ENCODE data around the gene NTM.
"Not testable (repeated sequence)": the region's sequence is repeated elsewhere in the genome, so short reads cannot be mapped to it uniquely, and the experiment has no call there.

The NTM gene

GRCh38 chr11:132054822-132055221 lies 684.4 kb downstream of the NTM start:
- peak overlapping the region; percentile 19 for H3K4me2 ChIP-seq (ENCODE audit: low read length)
- peak overlapping the region; percentile 73 for H3K9ac ChIP-seq (ENCODE audit: low read depth, low read length)
- H3K4me3 ChIP-seq (ENCODE audit: low read length): no peak overlapping the region
- no peaks in the 10 kb centered on the region for H3K36me3 ChIP-seq (ENCODE audit: insufficient read depth, low read length)
- peaks cover 96% of the 10 kb centered on the region for H3K4me1 ChIP-seq (ENCODE audit: control insufficient read depth, insufficient read depth, low read length)
- H3K9me3 ChIP-seq (replicated peaks; ENCODE audit: low read length): no peaks in the 10 kb centered on the region
- no peaks in the 10 kb centered on the region for H3K27me3 ChIP-seq (ENCODE audit: control insufficient read depth, insufficient read depth, low read length)

GRCh38 chr11:132055296-132055695 lies 684.9 kb downstream of the NTM start:
- no peaks in the 10 kb centered on the region for H3K27me3 ChIP-seq (ENCODE audit: control insufficient read depth, insufficient read depth, low read length)
- no peaks in the 10 kb centered on the region for H3K36me3 ChIP-seq (ENCODE audit: insufficient read depth, low read length)
- H3K4me2 ChIP-seq (ENCODE audit: low read length): peak overlapping the region; percentile 19
- no peaks in the 10 kb centered on the region for H3K9me3 ChIP-seq (replicated peaks; ENCODE audit: low read length)
- no peak overlapping the region for H3K4me3 ChIP-seq (ENCODE audit: low read length)
- H3K9ac ChIP-seq (ENCODE audit: low read depth, low read length): peak overlapping the region; percentile 73
- peaks cover 96% of the 10 kb centered on the region for H3K4me1 ChIP-seq (ENCODE audit: control insufficient read depth, insufficient read depth, low read length)

- peak overlapping the region; percentile 12 for H3K4me3 ChIP-seq (ENCODE audit: low read length)
- peaks cover 96% of the 10 kb centered on the region for H3K4me1 ChIP-seq (ENCODE audit: control insufficient read depth, insufficient read depth, low read length)
- peak overlapping the region; percentile 41 for H3K4me2 ChIP-seq (ENCODE audit: low read length)
- H3K9me3 ChIP-seq (replicated peaks; ENCODE audit: low read length): no peaks in the 10 kb centered on the region
- H3K9ac ChIP-seq (ENCODE audit: low read depth, low read length): peak overlapping the region; percentile 73
- H3K36me3 ChIP-seq (ENCODE audit: insufficient read depth, low read length): no peaks in the 10 kb centered on the region
- no peaks in the 10 kb centered on the region for H3K27me3 ChIP-seq (ENCODE audit: control insufficient read depth, insufficient read depth, low read length)
These were observed 686.3 kb downstream of the NTM start for GRCh38 chr11:132056689-132057088.

- Histone ChIP-seq H3K27me3 (ENCODE audit: control insufficient read depth, insufficient read depth, low read length) (no peaks in the 10 kb centered on the region), H3K4me2 (ENCODE audit: low read length) (peak overlapping the region; percentile 41), H3K4me3 (ENCODE audit: low read length) (no peak overlapping the region), H3K4me1 (ENCODE audit: control insufficient read depth, insufficient read depth, low read length) (peaks cover 96% of the 10 kb centered on the region), H3K36me3 (ENCODE audit: insufficient read depth, low read length) (no peaks in the 10 kb centered on the region), H3K9me3 (replicated peaks; ENCODE audit: low read length) (no peaks in the 10 kb centered on the region), H3K9ac (ENCODE audit: low read depth, low read length) (peak overlapping the region; percentile 73)
These were observed 686.9 kb downstream of the NTM start for GRCh38 chr11:132057266-132057665.

GRCh38 chr11:132058211-132058772 lies 687.9 kb downstream of the NTM start:
- Histone ChIP-seq H3K4me2 (ENCODE audit: low read length) (peak overlapping the region; percentile 46), H3K36me3 (ENCODE audit: insufficient read depth, low read length) (no peaks in the 10 kb centered on the region), H3K4me3 (ENCODE audit: low read length) (no peak overlapping the region), H3K4me1 (ENCODE audit: control insufficient read depth, insufficient read depth, low read length) (peaks cover 96% of the 10 kb centered on the region), H3K9ac (ENCODE audit: low read depth, low read length) (peak overlapping the region; percentile 73), H3K9me3 (replicated peaks; ENCODE audit: low read length) (no peaks in the 10 kb centered on the region), H3K27me3 (ENCODE audit: control insufficient read depth, insufficient read depth, low read length) (no peaks in the 10 kb centered on the region)

- peaks cover 94% of the 10 kb centered on the region for H3K4me1 ChIP-seq (ENCODE audit: control insufficient read depth, insufficient read depth, low read length)
- no peak overlapping the region for H3K9ac ChIP-seq (ENCODE audit: low read depth, low read length)
- no peak overlapping the region for H3K4me3 ChIP-seq (ENCODE audit: low read length)
- no peaks in the 10 kb centered on the region for H3K9me3 ChIP-seq (replicated peaks; ENCODE audit: low read length)
- H3K27me3 ChIP-seq (ENCODE audit: control insufficient read depth, insufficient read depth, low read length): no peaks in the 10 kb centered on the region
- no peaks in the 10 kb centered on the region for H3K36me3 ChIP-seq (ENCODE audit: insufficient read depth, low read length)
- no peak overlapping the region for H3K4me2 ChIP-seq (ENCODE audit: low read length)
These were observed 690.2 kb downstream of the NTM start for GRCh38 chr11:132060567-132060966.

GRCh38 chr11:132062031-132062430 lies 691.6 kb downstream of the NTM start:
- H3K4me1 ChIP-seq (ENCODE audit: control insufficient read depth, insufficient read depth, low read length): peaks cover 90% of the 10 kb centered on the region
- H3K9me3 ChIP-seq (replicated peaks; ENCODE audit: low read length): no peaks in the 10 kb centered on the region
- H3K36me3 ChIP-seq (ENCODE audit: insufficient read depth, low read length): no peaks in the 10 kb centered on the region
- H3K4me2 ChIP-seq (ENCODE audit: low read length): no peak overlapping the region
- no peaks in the 10 kb centered on the region for H3K27me3 ChIP-seq (ENCODE audit: control insufficient read depth, insufficient read depth, low read length)
- peak overlapping the region; percentile 85 for H3K9ac ChIP-seq (ENCODE audit: low read depth, low read length)
- no peak overlapping the region for H3K4me3 ChIP-seq (ENCODE audit: low read length)

- no peaks in the 10 kb centered on the region for H3K36me3 ChIP-seq (ENCODE audit: insufficient read depth, low read length)
- no peaks in the 10 kb centered on the region for H3K9me3 ChIP-seq (replicated peaks; ENCODE audit: low read length)
- H3K4me3 ChIP-seq (ENCODE audit: low read length): no peak overlapping the region
- H3K9ac ChIP-seq (ENCODE audit: low read depth, low read length): peak overlapping the region; percentile 85
- H3K4me1 ChIP-seq (ENCODE audit: control insufficient read depth, insufficient read depth, low read length): peaks cover 84% of the 10 kb centered on the region
- no peak overlapping the region for H3K4me2 ChIP-seq (ENCODE audit: low read length)
- H3K27me3 ChIP-seq (ENCODE audit: control insufficient read depth, insufficient read depth, low read length): no peaks in the 10 kb centered on the region
These were observed 692.1 kb downstream of the NTM start for GRCh38 chr11:132062541-132062940.

- Histone ChIP-seq H3K9ac (ENCODE audit: low read depth, low read length) (peak overlapping the region; percentile 85), H3K27me3 (ENCODE audit: control insufficient read depth, insufficient read depth, low read length) (no peaks in the 10 kb centered on the region), H3K9me3 (replicated peaks; ENCODE audit: low read length) (no peaks in the 10 kb centered on the region), H3K4me1 (ENCODE audit: control insufficient read depth, insufficient read depth, low read length) (peaks cover 65% of the 10 kb centered on the region), H3K4me2 (ENCODE audit: low read length) (peak overlapping the region; percentile 35), H3K36me3 (ENCODE audit: insufficient read depth, low read length) (no peaks in the 10 kb centered on the region), H3K4me3 (ENCODE audit: low read length) (peak overlapping the region; percentile 0)
These were observed 694.7 kb downstream of the NTM start for GRCh38 chr11:132064987-132065620.

- no peak overlapping the region for H3K9ac ChIP-seq (ENCODE audit: low read depth, low read length)
- H3K4me2 ChIP-seq (ENCODE audit: low read length): no peak overlapping the region
- H3K27me3 ChIP-seq (ENCODE audit: control insufficient read depth, insufficient read depth, low read length): no peaks in the 10 kb centered on the region
- H3K4me3 ChIP-seq (ENCODE audit: low read length): no peak overlapping the region
- no peaks in the 10 kb centered on the region for H3K36me3 ChIP-seq (ENCODE audit: insufficient read depth, low read length)
- peaks cover 54% of the 10 kb centered on the region for H3K4me1 ChIP-seq (ENCODE audit: control insufficient read depth, insufficient read depth, low read length)
- H3K9me3 ChIP-seq (replicated peaks; ENCODE audit: low read length): no peaks in the 10 kb centered on the region
These were observed 698.1 kb downstream of the NTM start for GRCh38 chr11:132068556-132068955.

- not testable (repeated sequence) for H3K4me3 ChIP-seq (ENCODE audit: low read length); H3K27me3 ChIP-seq (ENCODE audit: control insufficient read depth, insufficient read depth, low read length); H3K9ac ChIP-seq (ENCODE audit: low read depth, low read length); H3K4me2 ChIP-seq (ENCODE audit: low read length); H3K36me3 ChIP-seq (ENCODE audit: insufficient read depth, low read length); H3K9me3 ChIP-seq (replicated peaks; ENCODE audit: low read length)
- peaks cover 51% of the 10 kb centered on the region for H3K4me1 ChIP-seq (ENCODE audit: control insufficient read depth, insufficient read depth, low read length)
These were observed 699.2 kb downstream of the NTM start for GRCh38 chr11:132069593-132069992.

- H3K4me2 ChIP-seq (ENCODE audit: low read length); H3K36me3 ChIP-seq (ENCODE audit: insufficient read depth, low read length); H3K27me3 ChIP-seq (ENCODE audit: control insufficient read depth, insufficient read depth, low read length); H3K9ac ChIP-seq (ENCODE audit: low read depth, low read length); H3K4me3 ChIP-seq (ENCODE audit: low read length); H3K9me3 ChIP-seq (replicated peaks; ENCODE audit: low read length): not testable (repeated sequence)
- peaks cover 48% of the 10 kb centered on the region for H3K4me1 ChIP-seq (ENCODE audit: control insufficient read depth, insufficient read depth, low read length)
These were observed 700.5 kb downstream of the NTM start for GRCh38 chr11:132070907-132071306.
